Measurements from ENCODE around the gene SNX5.

Gene SNX5

DNA sequence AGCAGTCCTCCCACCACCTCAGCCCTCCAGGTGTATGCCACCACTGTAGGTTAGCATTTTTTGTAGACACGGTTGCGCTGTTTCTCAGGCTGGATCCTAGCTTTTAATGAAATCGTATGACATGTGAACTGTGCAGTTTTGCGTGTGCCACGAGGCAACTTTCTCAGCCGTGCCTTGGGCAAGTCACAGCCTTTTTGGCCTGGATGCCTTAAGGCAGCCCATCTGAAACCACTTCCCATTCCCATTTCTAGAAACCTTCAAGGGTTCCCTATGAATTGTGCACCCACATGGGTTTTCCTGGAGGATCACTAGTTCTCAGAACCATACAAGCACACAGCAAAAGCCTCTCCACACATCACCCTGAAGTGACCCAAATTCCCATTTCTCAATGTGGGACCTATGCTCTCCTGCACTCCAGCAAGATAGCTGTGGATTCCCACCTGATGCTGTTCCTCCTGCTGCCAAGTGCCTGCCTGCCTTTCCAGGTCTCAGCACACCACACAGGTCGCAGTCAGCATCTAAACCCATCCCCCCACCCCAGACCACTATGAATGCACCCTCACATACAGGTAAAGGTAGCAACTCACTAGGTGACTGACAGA, 28.9 kb downstream of the SNX5 start:
- DNase-seq = no peak

GRCh38 chr20:17938871-17939619, 29.5 kb downstream of the SNX5 start:
- DNase-seq = peak; percentile 38

GRCh38 chr20:17936761-17937732, 31.5 kb downstream of the SNX5 start:
- no peak for DNase-seq

GRCh38 chr20:17936286-17936760, 32.3 kb downstream of the SNX5 start:
- no peak for DNase-seq

GRCh38 chr20:17935761-17936160, 32.8 kb downstream of the SNX5 start:
- no peak for DNase-seq

GRCh38 chr20:17935186-17935585, 33.4 kb downstream of the SNX5 start:
- no peak for DNase-seq

DNA sequence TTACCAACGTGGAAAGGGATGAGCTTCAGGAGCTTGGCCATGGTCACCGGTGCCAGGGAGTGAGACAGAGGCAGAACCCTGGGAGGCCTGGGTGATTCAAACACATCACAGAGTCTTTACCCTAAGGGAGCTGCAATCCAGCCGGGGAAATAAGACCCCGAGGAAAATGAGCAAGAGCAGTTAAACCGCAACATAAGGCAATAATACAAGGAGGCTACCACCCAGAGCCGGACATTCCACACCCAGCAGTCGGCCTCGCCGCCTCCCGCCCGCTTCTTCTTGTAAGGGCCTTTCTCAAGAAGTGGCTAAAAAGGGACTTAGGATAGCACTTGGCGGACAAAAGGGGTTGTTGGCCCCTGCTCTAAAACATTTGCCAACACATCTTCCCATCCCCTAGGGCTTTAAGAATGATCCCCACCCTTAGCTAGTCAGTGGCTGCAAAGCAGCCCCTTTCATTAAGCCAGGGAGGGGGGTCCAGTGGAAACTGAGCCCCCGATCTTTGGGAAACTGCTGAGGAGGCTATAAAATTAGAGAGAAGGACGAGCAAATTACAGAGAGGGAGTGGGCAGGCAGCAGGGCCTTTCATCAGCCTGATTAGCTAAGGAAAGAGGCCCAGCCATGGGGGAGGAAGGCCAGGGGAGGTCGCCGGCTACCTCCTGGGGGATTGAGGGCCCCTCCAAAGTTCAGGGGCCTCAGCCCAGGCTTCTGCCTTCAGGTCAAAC, 34.3 kb downstream of the SNX5 start:
- DNase-seq = no peak

DNA sequence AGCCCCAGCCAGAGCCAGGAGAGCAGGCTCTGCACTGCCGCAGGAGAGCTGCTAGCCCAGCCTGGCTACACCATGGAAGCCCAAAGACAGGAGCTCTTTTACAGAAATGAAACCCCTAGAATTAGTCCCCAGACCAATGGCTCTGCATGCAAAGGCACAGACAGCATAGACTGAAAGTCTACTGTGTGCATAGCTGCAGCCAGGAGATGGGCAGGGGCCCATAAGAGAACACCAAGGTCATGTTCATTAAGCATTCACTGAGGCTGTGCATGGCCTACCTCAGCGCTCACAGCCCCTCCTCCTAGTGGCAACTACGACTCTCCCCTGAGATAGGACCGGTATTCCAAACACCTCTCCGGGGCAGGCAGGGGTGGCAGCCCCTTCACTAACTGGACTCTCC, 34.9 kb downstream of the SNX5 start:
- DNase-seq = no peak

GRCh38 chr20:17933121-17933520, 35.5 kb downstream of the SNX5 start:
- no peak for DNase-seq

DNA sequence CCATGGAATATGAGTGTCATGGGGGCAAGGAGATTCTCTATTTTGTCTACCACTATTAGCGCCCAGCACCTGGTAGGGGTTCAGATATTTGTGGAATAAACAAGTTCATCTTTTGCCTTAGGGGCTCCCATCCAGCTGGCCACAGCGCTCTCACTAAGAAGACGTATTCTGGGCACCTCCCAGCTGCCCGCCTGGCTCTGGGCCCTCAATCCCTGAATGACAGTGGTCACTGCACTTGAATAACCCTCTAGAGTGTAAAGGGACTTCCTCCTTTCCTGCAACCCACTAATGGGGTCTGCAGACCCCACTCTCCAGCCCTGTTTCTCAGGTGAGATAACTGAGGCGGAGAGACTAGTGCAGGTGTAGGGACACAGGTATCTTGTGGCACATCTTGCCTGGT, 36.2 kb downstream of the SNX5 start:
- no peak for DNase-seq

- DNase-seq = no peak
Observed at GRCh38 chr20:17931513-17931912, 37.1 kb downstream of the SNX5 start.

- no peak for DNase-seq
Observed at GRCh38 chr20:17928633-17929311, 39.8 kb downstream of the SNX5 start.

DNA sequence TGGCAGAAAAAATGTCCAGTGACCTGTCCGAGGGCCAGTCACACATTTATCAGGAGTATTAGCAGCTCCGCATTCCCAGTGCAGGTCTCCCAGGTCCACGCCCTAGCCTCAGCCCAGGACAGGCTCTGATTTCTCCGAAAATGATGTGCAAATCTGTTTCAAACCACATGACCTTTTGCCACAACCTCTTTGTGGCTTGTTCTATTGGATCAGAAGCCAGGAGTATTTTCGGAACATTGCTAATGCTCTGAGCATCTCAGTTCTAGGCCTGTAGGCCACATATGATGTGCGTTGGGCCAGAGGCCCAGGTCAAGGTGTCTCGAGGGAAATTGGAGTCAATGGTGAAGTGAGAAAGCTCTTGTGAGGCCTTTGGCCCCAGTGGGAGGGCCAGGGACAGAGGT, 40.4 kb downstream of the SNX5 start:
- no peak for DNase-seq

GRCh38 chr20:17925940-17926300, 42.7 kb downstream of the SNX5 start:
- no peak for DNase-seq

GRCh38 chr20:17925141-17925939, 43.3 kb downstream of the SNX5 start:
- no peak for DNase-seq

DNA sequence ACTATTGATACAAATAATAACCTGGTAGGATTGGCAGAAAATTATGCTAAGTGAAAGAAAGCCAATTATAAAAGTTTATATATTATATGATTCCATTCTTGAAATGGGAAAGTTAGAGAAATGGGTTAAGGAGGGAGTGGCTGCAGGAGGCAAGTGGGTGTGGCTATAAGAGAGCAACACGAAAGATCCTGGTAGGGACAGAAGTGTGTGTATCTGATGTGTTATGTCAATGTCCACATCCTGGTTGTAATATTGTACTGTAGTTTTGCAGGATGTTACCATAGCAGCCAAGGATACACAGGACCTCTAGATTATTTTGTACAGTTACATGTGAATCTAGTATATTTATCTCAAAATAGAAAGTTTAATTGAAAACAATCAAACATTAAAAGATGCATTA, 46.8 kb downstream of the SNX5 start:
- no peak for DNase-seq

GRCh38 chr20:17919149-17919548, 49.4 kb downstream of the SNX5 start:
- no peak for DNase-seq

- DNase-seq = no peak
Observed at GRCh38 chr20:17917832-17918618, 50.6 kb downstream of the SNX5 start.

DNA sequence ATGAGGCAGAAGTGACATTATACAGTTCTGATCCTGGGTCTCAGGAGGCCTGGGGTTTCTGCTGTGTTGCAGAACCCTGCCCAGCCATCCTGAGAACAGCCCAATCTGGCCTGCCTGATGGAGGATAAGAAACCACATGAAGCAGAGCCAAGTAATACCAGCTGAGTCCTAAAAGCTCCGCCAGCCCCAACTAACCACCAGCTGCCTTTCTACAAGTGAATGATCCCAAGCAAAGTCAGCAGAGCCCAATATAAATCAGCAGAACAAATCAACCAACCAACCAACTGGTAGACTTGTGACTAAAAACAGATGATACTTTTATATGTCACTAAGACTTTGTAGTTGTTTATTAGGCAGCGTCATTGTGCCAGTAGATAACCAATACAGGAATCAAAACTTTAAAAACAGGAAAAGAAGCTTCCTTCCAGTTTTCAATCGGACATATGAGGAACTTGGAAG, 52.1 kb downstream of the SNX5 start:
- DNase-seq = no peak

- no peak for DNase-seq
Observed at GRCh38 chr20:17914957-17915356, 53.6 kb downstream of the SNX5 start.
